ENCODE results near the gene CDH13.

CDH13 gene

DNA sequence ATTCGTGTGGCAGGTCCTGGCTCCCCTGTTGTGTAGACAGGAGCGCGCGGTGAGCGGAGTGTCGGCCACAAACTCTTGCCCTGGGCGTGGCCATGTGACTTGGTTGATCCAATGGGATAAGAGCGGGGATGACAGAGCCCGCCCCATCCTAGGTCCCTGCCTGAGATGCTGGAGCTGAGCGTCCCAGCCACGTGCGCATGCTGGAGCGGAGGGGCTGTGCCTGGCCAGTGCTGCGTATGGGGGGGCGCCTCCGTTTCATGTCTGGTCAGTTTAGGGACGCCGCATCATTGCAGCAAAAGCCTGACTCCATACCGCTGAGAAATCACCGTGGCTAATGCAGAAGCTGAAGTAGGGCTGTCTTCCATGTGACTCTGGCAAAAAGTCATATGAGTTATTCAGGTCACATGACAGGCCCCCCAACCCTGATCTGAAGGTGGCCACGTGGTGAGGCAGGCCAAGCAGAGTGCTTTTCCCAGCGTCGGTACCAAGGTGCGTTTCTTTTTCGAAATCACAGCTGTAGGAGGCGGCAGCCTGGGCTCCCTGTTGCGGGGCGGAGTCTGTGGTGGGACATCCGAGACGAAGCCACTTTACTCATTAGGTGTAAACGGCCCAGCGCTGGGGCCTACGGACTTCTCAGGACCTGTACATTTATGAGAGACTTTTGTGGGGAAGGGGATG, 1203.5 kb downstream of the CDH13 start:
- H3F3A ChIP-seq (ENCODE audit: insufficient read depth, low read length) = no peaks in the 10 kb centered on the region
- H3K9ac ChIP-seq (ENCODE audit: low read length) = no peak overlapping the region
- DNase-seq = no peak
- H3K79me2 ChIP-seq (ENCODE audit: low read length) = no peaks in the 10 kb centered on the region
- TF ChIP-seq EZH2phosphoT487 (IDR thresholded peaks at IDR 0.05; ENCODE audit: low read length) = no peak
- no peak for TF ChIP-seq CTCF (IDR thresholded peaks at IDR 0.05; ENCODE audit: low read length)
- TF ChIP-seq EZH2 (optimal IDR thresholded peaks at IDR 0.05; ENCODE audit: low read depth, low read length) = no peak
- H3K36me3 ChIP-seq (replicated peaks; ENCODE audit: insufficient read depth, low read length) = no peaks in the 10 kb centered on the region
- H4K20me1 ChIP-seq (ENCODE audit: insufficient read depth, low read length) = no peaks in the 10 kb centered on the region
- H3K4me1 ChIP-seq (ENCODE audit: low read length) = no peaks in the 10 kb centered on the region
- H3K4me2 ChIP-seq (ENCODE audit: low read depth, low read length) = no peak overlapping the region
- no peaks in the 10 kb centered on the region for H3K9me2 ChIP-seq (replicated peaks; ENCODE audit: insufficient read depth, low read length)
- no peak overlapping the region for H3K27ac ChIP-seq (ENCODE audit: low read length)
- no peaks in the 10 kb centered on the region for H3K27me3 ChIP-seq (replicated peaks; ENCODE audit: insufficient read depth, low read length)
- no peak overlapping the region for H2AFZ ChIP-seq (ENCODE audit: low read length)
- no peak overlapping the region for H3K4me3 ChIP-seq (ENCODE audit: low read length)
- no peaks in the 10 kb centered on the region for H3K9me3 ChIP-seq (replicated peaks; ENCODE audit: insufficient read depth, low read length)

GRCh38 chr16:83830769-83831455, 1204.1 kb downstream of the CDH13 start:
- H3K27me3 ChIP-seq (replicated peaks; ENCODE audit: insufficient read depth, low read length) = no peaks in the 10 kb centered on the region
- no peaks in the 10 kb centered on the region for H3K36me3 ChIP-seq (replicated peaks; ENCODE audit: insufficient read depth, low read length)
- DNase-seq = no peak
- H3K9me3 ChIP-seq (replicated peaks; ENCODE audit: insufficient read depth, low read length) = no peaks in the 10 kb centered on the region
- no peaks in the 10 kb centered on the region for H4K20me1 ChIP-seq (ENCODE audit: insufficient read depth, low read length)
- H3K9ac ChIP-seq (ENCODE audit: low read length) = no peak overlapping the region
- no peak overlapping the region for H2AFZ ChIP-seq (ENCODE audit: low read length)
- no peak overlapping the region for H3K4me3 ChIP-seq (ENCODE audit: low read length)
- H3K9me2 ChIP-seq (replicated peaks; ENCODE audit: insufficient read depth, low read length) = no peaks in the 10 kb centered on the region
- no peak overlapping the region for H3K4me2 ChIP-seq (ENCODE audit: low read depth, low read length)
- no peaks in the 10 kb centered on the region for H3F3A ChIP-seq (ENCODE audit: insufficient read depth, low read length)
- H3K27ac ChIP-seq (ENCODE audit: low read length) = no peak overlapping the region
- TF ChIP-seq CTCF (IDR thresholded peaks at IDR 0.05; ENCODE audit: low read length) = no peak
- no peak for TF ChIP-seq EZH2 (optimal IDR thresholded peaks at IDR 0.05; ENCODE audit: low read depth, low read length)
- no peak for TF ChIP-seq EZH2phosphoT487 (IDR thresholded peaks at IDR 0.05; ENCODE audit: low read length)
- H3K79me2 ChIP-seq (ENCODE audit: low read length) = no peaks in the 10 kb centered on the region
- no peaks in the 10 kb centered on the region for H3K4me1 ChIP-seq (ENCODE audit: low read length)

GRCh38 chr16:83831456-83831987, 1204.8 kb downstream of the CDH13 start:
- no peaks in the 10 kb centered on the region for H3K79me2 ChIP-seq (ENCODE audit: low read length)
- H3K27me3 ChIP-seq (replicated peaks; ENCODE audit: insufficient read depth, low read length) = no peaks in the 10 kb centered on the region
- H3K9me3 ChIP-seq (replicated peaks; ENCODE audit: insufficient read depth, low read length) = no peaks in the 10 kb centered on the region
- H3F3A ChIP-seq (ENCODE audit: insufficient read depth, low read length) = no peaks in the 10 kb centered on the region
- no peaks in the 10 kb centered on the region for H3K4me1 ChIP-seq (ENCODE audit: low read length)
- H3K9ac ChIP-seq (ENCODE audit: low read length) = no peak overlapping the region
- no peak for DNase-seq
- TF ChIP-seq EZH2phosphoT487 (IDR thresholded peaks at IDR 0.05; ENCODE audit: low read length) = no peak
- no peak for TF ChIP-seq CTCF (IDR thresholded peaks at IDR 0.05; ENCODE audit: low read length)
- TF ChIP-seq EZH2 (optimal IDR thresholded peaks at IDR 0.05; ENCODE audit: low read depth, low read length) = no peak
- H3K4me3 ChIP-seq (ENCODE audit: low read length) = no peak overlapping the region
- no peak overlapping the region for H3K27ac ChIP-seq (ENCODE audit: low read length)
- H3K4me2 ChIP-seq (ENCODE audit: low read depth, low read length) = no peak overlapping the region
- H4K20me1 ChIP-seq (ENCODE audit: insufficient read depth, low read length) = no peaks in the 10 kb centered on the region
- no peaks in the 10 kb centered on the region for H3K36me3 ChIP-seq (replicated peaks; ENCODE audit: insufficient read depth, low read length)
- H3K9me2 ChIP-seq (replicated peaks; ENCODE audit: insufficient read depth, low read length) = no peaks in the 10 kb centered on the region
- no peak overlapping the region for H2AFZ ChIP-seq (ENCODE audit: low read length)
